Activated naive CD4-positive, alpha-beta T cell treated with anti-CD3 and anti-CD28 coated beads, Interleukin-2, amount 50 U/mL, for 72 hours (primary cell): ENCODE measurements around the gene INHBB. TPM values are rescaled to one million over a fixed set of nuclear protein-coding genes. Genes with fewer than 3 reads are reported as not detected.
"Not testable (repeated sequence)": the region's sequence is repeated elsewhere in the genome, so short reads cannot be mapped to it uniquely, and the experiment has no call there.

Experiments used
- ATAC-seq, 2 donors: fragments of 150-1000 bp; cut with Tn5 transposase; 2 replicates each; pipeline ENCODE4 v1.10.0; 2021; ENCODE audit warnings: mild to moderate bottlenecking in 2 of 2, moderate library complexity in 2 of 2
- DNase-seq, 2 donors: peaks; one replicate each; pipeline ENCODE4 v3.0.0; 2021 to 2022; ENCODE audit warnings: low spot score in 2 of 2
- H3K27ac Mint-ChIP-seq, 2 donors: one replicate each; pipeline ENCODE4 v1.8.0; 2022; ENCODE audit warnings: mild to moderate bottlenecking in 2 of 2, mixed read lengths in 2 of 2
- H3K36me3 Mint-ChIP-seq, 2 donors: one replicate each; pipeline ENCODE4 v1.8.0; 2022; ENCODE audit warnings: mixed read lengths in 2 of 2
- H3K9me3 Mint-ChIP-seq, 2 donors: one replicate each; pipeline ENCODE4 v1.8.0; 2022; ENCODE audit warnings: mixed read lengths in 2 of 2
- total RNA-seq, 2 donors: library from RNA; stranded (reverse); gene quantifications; one replicate each; pipeline ENCODE4 v1.2.3, GENCODE V29; 2022

Gene INHBB
- total RNA-seq, 2 donors from 2014 or later: not detected

DNA sequence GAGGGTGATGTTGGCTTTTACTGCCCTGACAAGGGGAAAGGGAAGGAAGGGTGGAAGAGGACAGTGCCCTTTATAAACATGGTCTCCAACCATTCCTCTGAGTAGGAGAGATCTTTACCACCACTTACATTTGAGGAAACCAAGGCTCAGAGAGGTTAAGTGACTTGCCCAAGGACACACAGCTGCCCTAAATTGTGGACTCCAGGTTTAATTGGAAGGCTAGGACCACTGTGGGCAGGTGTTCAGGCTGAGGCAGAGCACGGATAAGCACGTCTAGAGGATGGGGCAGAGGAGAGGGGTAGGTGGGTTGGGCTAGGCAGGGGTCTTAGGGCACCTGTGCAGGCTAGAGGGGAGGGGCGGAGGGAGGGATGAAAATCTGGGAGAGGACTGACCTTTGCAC is 32.7 kb downstream of the INHBB start:
- Mint-ChIP-seq H3K27ac (no peak overlapping the region), H3K36me3 (no peaks in the 10 kb centered on the region), H3K9me3 (no peaks in the 10 kb centered on the region)
- ATAC-seq: no peak
- DNase-seq: no peak

DNA sequence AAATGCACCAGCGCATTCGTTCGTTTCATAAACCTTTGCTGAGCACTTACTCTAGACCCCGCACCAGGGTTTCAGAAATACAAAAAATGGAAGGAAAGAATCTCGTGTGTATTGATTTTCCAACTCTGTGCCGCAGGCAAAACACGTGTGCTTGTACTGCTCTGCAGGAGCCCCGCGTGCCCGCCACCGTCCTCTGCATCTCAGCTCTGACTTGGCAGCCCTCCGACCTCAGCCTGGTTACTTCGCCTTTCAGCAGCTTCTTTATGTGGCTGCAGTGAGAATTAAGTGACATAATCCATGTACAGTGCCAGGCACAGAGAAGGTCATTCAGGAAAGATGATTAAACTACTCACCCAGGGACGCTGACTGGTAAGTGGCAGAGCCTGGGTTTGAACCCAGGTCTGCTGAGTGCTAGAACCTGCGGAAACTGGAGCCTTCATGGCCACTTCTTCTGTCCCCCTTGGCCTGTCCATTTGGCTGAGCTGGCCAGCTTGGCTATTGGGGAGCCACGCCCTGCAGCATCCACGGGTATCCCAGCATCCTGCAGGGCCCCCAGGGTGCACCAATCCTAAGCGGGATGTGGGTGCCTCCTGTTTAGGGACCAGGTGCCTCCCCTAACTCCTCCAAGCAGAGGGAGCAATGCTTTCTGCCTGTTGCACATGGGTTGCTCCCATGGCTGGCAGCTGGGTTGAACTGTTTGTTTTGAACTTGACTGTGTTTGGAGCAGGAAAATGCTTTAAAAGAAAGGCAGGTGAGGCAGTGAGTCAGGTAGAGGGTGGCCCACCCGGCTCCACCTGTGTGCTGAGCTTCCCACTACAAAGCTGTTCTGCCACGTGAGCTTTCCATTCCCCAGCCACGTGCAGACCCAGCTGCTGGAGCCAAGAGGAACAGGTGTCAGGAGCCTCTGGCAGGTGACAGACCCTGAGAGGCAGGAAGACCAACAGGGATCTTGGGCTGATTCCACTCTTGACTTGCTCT is 34.3 kb downstream of the INHBB start:
- H3K9me3 Mint-ChIP-seq: no peaks in the 10 kb centered on the region
- H3K36me3 Mint-ChIP-seq: no peaks in the 10 kb centered on the region
- DNase-seq: no peak
- H3K27ac Mint-ChIP-seq: no peak overlapping the region
- no peak for ATAC-seq

DNA sequence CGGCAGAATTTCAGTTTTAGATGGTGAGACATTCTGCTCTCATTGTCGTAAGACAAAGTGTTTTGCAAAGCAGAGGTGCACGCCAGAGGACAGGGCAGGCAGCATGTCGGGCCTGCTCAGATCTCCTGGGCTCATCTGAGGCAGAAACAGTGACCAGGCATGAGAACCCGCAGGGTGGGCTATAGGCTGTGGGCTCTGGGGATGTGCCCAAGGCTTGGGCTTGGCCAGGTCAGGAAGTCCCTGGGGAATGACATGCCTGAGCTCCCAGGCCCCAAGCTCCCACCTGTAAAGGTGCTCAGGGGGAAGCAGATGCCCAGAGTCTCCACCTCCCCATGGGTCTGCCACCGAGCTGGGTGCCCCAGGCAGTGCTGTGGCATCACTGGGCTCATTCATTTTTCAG is 35.3 kb downstream of the INHBB start:
- peak overlapping the region in 1 of 2 donors; percentile 30 for H3K27ac Mint-ChIP-seq
- DNase-seq (no peak), ATAC-seq (no peak)
- no peaks in the 10 kb centered on the region for H3K9me3 Mint-ChIP-seq
- H3K36me3 Mint-ChIP-seq: no peaks in the 10 kb centered on the region

DNA sequence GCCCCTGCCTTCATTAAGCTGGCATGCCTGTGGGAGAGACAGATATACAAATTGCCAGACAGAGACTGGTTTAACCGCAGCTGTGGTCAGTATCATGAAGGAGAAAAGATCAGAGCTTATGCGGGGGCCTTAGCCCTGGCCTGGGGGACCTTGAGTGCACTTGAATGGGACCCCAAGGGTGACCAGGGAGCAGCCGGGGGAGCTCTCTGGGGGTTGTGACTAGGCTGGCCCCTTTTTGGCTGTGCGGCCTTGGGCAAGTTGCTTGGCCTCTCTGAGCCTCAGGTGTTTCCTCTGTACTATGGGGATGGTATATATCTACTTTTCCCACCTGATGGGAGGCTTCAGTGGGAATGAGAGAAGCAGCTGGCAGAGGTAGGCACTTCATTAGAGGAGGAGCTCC is 35.7 kb downstream of the INHBB start:
- Mint-ChIP-seq H3K27ac (no peak overlapping the region), H3K36me3 (no peaks in the 10 kb centered on the region), H3K9me3 (no peaks in the 10 kb centered on the region)
- no peak for DNase-seq
- no peak for ATAC-seq

DNA sequence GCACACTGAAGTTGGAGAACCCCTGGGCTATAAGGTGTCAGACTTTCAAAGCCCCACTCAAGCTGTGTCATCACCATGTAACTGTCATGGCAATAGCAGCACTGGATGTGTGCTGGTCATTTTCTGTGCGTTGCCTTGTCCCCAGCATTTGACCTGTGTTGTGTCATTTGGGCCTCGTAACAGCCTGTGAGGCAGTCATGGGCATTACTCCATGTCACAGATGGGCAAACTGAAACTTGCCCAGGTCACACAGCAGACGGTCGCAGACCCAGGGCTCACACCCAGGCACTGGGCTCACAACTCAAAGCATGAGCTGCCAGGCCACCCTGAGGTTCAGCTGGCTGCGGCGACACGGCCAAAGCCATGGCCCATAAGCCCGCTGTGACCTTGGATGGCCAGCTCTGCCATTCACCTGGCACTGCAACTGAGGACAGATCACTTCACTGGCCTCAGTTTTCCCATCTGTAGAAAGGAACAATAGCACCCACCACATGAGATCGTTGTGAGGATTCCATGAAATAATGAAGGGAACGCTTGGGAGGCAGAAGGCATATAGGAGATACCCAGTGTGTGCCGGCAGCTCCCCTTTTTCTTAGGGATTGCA is 36.7 kb downstream of the INHBB start:
- no peak overlapping the region for H3K27ac Mint-ChIP-seq
- no peaks in the 10 kb centered on the region for H3K9me3 Mint-ChIP-seq
- no peaks in the 10 kb centered on the region for H3K36me3 Mint-ChIP-seq
- ATAC-seq (no peak), DNase-seq (no peak)

DNA sequence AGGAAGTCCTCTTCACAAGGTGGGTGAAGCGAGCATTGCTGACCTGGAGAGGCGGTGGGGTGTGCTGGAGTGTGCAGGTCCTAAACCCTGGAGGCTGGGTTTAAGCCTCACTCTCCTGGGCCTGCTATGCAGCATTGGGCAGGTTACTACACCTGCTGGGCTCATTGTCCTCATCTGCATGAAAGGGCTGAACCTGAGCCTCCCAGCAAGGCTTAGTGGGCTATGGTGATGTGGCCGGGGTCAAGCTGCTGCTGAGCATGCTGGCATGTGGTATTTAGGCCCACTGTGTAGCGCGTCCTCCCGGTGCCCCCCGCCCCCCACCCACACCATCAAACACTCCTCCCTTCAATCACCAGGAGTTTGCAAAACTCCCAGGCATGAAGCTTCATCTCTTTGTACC is 37.3 kb downstream of the INHBB start:
- Mint-ChIP-seq H3K27ac (no peak overlapping the region), H3K36me3 (no peaks in the 10 kb centered on the region), H3K9me3 (no peaks in the 10 kb centered on the region)
- DNase-seq (no peak), ATAC-seq (no peak)

DNA sequence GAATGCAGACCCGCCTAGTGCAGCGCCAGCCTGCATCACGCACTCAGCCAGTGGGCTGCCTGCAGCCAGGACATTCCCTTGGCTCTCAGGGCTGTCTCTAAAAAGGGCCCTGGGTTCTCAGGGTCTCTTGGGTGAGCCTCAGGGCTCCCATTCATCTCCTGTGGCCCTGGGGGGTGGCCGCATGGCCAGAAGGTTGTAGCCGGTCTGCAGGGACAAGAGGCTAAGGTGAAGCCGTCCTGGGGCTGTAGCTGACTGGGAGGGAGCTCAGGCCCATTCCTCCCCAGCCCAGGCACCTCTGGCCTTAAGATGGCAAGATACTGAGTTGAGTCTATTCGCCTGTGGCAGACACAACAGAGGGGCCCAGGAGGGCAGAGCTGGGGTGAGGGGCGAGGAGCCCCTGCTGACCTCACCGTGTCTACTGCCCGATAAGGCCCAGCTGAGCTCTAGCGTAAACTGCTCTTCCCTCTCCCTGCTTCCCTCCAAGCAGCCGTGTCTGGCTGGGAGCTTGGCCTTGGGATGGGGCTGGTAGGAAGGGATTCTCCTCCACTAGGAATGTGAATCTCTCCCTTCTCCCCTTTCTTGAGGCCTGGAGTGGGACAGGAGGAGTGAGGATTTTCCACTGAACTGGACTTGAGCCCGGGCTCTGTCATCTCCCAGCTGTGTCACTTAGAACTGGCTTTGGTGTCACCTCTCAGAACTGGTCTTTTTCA is 37.9 kb downstream of the INHBB start:
- DNase-seq (no peak), ATAC-seq (no peak)
- H3K27ac Mint-ChIP-seq: no peak overlapping the region
- no peaks in the 10 kb centered on the region for H3K36me3 Mint-ChIP-seq
- no peaks in the 10 kb centered on the region for H3K9me3 Mint-ChIP-seq

DNA sequence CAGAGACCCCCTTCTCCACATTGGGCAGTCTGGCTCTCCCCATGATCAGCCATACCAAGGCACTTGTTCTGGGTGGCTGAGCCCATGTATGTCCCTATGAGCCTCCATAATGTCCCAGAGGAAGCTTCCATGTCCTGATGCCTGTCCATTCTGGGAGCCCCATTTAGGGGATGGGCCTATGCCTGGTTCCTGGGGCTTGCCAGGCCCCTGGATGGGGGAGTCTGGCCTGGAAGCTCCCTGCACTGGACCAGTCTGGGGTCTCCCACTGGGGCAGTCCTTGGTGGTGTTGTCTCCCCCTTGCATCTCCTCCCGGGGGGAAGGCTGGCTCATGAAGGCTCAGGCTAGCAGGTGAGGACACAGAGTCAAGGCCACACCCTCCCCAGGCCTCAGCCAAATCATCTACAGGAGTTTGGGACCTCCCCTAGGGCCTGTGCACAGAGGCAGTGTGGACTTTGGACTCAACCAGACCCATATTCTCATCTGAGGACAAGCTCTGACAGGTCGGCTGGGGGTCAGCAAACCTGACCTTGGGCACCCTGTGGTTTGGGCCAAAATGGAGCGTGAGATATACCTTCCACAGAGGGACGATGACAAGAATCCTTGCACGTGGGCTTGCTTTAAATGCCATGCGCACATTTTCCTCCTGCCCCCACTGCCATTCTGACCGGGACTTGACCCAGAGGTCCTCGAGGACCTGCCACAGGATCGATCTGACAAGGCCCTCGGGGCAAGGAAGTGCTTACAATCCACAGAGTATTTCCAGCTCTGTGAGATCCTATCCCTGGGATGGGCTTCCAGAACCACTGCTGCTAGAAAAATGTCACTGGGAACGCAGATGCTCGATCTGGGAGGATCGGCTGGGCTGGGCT is 38.8 kb downstream of the INHBB start:
- ATAC-seq (no peak), DNase-seq (no peak)
- H3K27ac Mint-ChIP-seq: no peak overlapping the region
- no peaks in the 10 kb centered on the region for H3K36me3 Mint-ChIP-seq
- H3K9me3 Mint-ChIP-seq: no peaks in the 10 kb centered on the region

DNA sequence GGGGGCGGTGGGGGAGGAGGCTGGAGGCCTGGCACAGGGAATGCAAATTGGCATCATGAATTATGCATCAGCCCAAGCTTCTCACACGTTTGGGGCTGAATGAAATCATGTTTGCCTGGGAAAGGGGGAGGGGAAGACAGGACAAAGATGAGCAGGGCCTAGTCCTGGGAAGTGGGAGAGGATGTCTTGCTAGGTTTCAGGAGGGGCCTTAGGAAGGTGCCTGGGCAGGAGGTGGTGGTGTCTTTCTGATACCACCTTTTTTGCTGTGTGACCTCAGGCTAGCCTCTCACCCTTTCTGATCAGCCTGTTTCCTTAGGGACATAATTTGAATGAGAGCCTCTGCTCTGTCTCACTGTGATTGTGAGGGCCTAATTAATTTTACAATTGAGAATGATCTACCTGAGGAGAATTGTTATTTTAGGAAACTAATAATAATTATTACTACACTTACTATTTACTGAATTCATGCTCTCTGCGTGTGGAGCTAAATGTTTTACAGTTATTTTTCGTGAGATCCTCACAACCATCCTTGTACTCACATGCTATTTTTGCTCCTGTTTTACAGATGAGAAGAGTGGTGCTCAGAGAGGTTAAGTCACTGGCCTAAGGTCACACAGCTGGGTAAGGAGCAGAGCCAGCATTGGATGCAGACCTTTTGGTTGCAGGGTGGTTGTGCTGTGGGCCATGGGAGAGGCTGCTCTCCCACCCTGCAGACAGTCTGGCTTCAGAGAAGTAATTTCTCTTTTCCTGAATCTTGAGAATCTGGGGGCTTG is 39.6 kb downstream of the INHBB start:
- Mint-ChIP-seq H3K9me3 (no peaks in the 10 kb centered on the region), H3K27ac (peak overlapping the region in 1 of 2 donors; percentile 56)
- ATAC-seq: no peak

DNA sequence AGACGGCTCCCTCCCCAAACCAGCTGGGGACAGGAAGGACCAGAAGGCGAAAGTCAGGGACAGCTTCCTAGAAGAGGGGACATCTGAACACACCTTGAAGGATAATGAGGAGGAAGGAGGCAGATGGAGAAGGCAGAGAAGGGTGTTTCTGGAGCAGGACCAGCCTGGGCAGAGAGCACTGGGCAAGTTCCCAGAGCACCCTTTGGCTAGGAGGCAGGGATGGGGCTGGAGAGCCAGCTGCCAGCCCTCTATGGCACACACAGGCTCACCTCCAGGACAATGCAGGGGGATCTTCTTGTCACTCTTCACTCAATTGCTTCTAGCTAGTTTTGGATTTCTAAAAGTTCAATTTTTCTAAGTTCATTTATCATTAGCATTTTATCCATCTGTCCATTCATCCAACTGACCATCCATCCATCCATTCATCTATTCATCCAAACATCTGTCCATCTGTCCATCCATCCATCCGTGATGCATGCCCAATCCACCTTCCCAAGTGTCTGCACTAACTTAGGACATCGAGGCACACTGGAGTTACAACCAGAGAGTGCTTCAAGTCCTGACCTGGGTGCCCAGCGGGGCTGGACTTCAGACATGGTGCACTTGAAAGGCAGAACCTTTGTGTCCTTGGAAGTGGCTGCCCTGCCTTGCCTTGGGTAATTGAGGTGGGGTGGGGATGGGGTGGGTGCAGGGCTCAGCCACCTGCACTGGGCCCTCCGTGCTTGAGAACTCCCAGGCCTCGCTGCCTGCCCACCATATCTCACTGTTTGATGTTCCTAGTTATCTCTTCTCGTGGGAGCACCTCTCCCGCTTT is 42.5 kb downstream of the INHBB start:
- no peak overlapping the region for H3K27ac Mint-ChIP-seq
- ATAC-seq (no peak), DNase-seq (peak in 1 of 2 donors; percentile 31)
- no peaks in the 10 kb centered on the region for H3K36me3 Mint-ChIP-seq
- no peaks in the 10 kb centered on the region for H3K9me3 Mint-ChIP-seq

More for the DNA sequence above, 39.6 kb downstream of the INHBB start:
- DNase-seq: no peak
- no peaks in the 10 kb centered on the region for H3K36me3 Mint-ChIP-seq

DNA sequence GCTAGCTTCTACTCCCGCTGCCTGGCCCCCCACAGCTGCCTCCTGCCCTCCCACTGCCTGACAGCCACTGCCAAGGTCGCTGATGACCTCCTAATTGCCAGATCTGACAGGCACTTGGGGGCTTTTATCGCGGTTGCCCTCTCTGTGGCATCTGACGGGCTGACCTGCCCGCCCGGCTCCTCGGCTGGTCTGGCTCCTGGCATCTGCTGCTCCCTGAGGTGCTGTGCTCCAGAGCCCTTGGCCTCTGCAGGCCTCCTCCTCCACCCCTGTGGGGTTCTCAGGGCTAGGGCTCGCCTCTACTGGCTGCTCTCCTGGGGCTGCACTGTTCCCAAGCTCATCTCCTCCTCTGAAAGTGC is 43.1 kb downstream of the INHBB start:
- Mint-ChIP-seq H3K27ac (peak overlapping the region in 1 of 2 donors; percentile 70), H3K9me3 (no peaks in the 10 kb centered on the region), H3K36me3 (no peaks in the 10 kb centered on the region)
- ATAC-seq (no peak), DNase-seq (peak in 1 of 2 donors; percentile 38)

DNA sequence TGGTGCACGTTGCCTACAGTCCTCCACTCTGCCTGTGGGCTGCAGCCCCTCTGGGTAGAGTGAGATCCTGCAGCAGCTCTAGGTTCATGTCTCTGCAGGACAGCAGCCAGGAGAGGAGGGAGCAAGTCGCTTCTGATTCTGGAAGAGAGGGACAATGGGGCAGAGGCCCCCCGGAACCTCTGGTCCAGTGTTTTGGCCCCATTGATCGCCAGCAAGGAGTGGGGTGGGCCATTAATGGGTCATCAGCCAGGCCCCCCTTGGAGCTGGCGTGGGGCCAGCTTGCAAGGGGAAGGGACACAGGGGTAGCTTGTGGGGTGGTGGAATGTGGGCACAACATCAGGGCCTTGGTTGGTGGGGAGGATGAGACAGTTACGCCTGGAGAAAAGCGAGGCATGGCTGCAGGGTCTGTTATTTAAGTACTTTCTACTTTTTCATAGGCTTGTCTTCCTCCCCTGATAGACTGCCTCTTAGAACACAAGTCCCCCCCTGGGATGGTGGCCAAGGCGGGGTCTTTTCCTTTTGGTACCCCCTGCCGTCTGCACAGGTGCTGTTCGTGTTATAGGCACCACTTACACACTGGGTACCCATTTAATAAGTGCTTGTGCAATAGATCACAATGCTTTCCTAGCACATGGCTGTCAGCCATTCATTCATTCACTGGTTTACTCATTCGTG is 44.6 kb downstream of the INHBB start:
- Mint-ChIP-seq H3K27ac (no peak overlapping the region), H3K9me3 (no peaks in the 10 kb centered on the region), H3K36me3 (no peaks in the 10 kb centered on the region)
- no peak for DNase-seq
- ATAC-seq: no peak

DNA sequence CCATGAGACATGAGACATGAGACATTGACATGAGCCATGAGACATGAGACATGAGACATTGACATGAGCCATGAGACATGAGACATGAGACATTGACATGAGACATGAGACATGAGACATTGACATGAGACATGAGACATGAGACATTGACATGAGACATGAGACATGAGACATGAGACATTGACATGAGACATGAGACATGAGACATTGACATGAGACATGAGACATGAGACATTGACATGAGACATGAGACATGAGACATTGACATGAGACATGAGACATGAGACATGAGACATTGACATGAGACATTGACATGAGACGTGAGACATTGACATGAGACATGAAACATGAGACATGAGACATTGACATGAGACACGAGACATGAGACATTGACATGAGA is 45.4 kb downstream of the INHBB start:
- not testable (repeated sequence) for ATAC-seq, DNase-seq, H3K27ac Mint-ChIP-seq, H3K9me3 Mint-ChIP-seq, H3K36me3 Mint-ChIP-seq

DNA sequence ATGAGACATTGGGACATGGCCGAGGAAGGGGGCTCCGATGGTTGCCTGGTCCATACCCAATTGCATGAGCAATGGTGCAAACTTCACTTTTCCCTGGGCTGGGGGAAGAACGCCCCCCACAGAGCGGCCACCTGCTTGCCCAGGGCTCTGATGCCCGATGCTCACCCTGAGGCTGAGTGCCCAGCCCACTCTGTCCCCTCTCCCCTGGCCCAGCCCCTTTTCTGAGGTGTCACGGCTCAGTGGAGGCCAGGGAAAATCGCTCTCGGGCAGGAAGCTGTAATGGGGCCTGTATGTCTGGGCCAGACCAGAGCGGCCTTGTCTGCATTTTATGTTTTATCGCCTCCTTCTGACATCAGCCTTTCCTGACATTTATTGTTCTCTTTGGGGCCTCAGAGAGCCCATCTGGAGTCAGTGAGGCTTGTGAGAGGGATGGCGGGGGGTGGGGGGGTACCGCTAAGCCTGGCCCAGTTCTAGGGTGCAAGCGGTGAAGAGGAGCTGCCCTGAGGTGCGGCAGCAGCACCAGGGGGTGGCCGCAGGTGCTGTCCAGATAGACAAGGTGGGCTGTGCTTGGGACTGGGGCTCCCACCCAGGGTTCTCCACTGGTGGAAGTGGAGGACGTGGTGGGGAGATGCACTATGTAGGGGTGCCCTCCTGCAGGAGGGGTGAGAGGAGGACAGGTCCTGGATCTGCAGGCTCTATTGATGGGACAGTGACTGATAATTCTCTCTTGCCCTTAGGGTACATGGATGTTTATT is 46.2 kb downstream of the INHBB start:
- Mint-ChIP-seq H3K9me3 (no peaks in the 10 kb centered on the region), H3K36me3 (no peaks in the 10 kb centered on the region), H3K27ac (no peak overlapping the region)
- DNase-seq: peak in 1 of 2 donors; percentile 31
- no peak for ATAC-seq
